Pons (tissue), 1 donor: ENCODE measurements around the gene CADPS2.

Experiments
- DNase-seq: peaks from one replicate; pipeline ENCODE4 v3.0.0-alpha.2; 2016; ENCODE audit warnings: low spot score

Gene CADPS2

GRCh38 chr7:122886357-122887081 is at the start of gene CADPS2:
Gene CADPS2, minus strand, starts transcription at chr7:122886460. Its CDS starts 123 bp downstream, at chr7:122886337.
- DNase-seq: peak; percentile 56

- DNase-seq: no peak
These were observed 49.4 kb upstream of the CADPS2 start for GRCh38 chr7:122935620-122936019.

- no peak for DNase-seq
These were observed 33.5 kb upstream of the CADPS2 start for GRCh38 chr7:122919643-122920181.

- DNase-seq: no peak
These were observed 28.6 kb upstream of the CADPS2 start for GRCh38 chr7:122914812-122915211.

GRCh38 chr7:122913608-122914007 is 27.3 kb upstream of the CADPS2 start:
- no peak for DNase-seq

GRCh38 chr7:122902751-122903495 is 16.7 kb upstream of the CADPS2 start:
- DNase-seq: no peak

GRCh38 chr7:122901250-122901649 is 15.0 kb upstream of the CADPS2 start:
- no peak for DNase-seq

- no peak for DNase-seq
These were observed 10.2 kb upstream of the CADPS2 start for GRCh38 chr7:122896509-122896908.

GRCh38 chr7:122893486-122893885 is 7.2 kb upstream of the CADPS2 start:
- no peak for DNase-seq

- DNase-seq: no peak
These were observed 2.9 kb upstream of the CADPS2 start for GRCh38 chr7:122889116-122889515.

- DNase-seq: no peak
These were observed 1.6 kb upstream of the CADPS2 start for GRCh38 chr7:122887848-122888247.

GRCh38 chr7:122887198-122887597 is 938 bp upstream of the CADPS2 start:
- peak; percentile 70 for DNase-seq

- DNase-seq: no peak
These were observed 490 bp downstream of the CADPS2 start for GRCh38 chr7:122885583-122886356.

GRCh38 chr7:122884186-122884585 is 2.1 kb downstream of the CADPS2 start:
- no peak for DNase-seq

GRCh38 chr7:122883049-122883680 is 3.1 kb downstream of the CADPS2 start:
- no peak for DNase-seq

GRCh38 chr7:122881324-122881723 is 4.9 kb downstream of the CADPS2 start:
- no peak for DNase-seq

GRCh38 chr7:122869260-122869659 is 17.0 kb downstream of the CADPS2 start:
- DNase-seq: no peak

GRCh38 chr7:122867471-122867980 is 18.7 kb downstream of the CADPS2 start:
- no peak for DNase-seq

- DNase-seq: no peak
These were observed 21.4 kb downstream of the CADPS2 start for GRCh38 chr7:122864838-122865237.

- DNase-seq: no peak
These were observed 22.2 kb downstream of the CADPS2 start for GRCh38 chr7:122864016-122864415.

- no peak for DNase-seq
These were observed 27.9 kb downstream of the CADPS2 start for GRCh38 chr7:122858320-122858719.

GRCh38 chr7:122850528-122850927 is 35.7 kb downstream of the CADPS2 start:
- DNase-seq: no peak
